ENCODE measurements around the gene ANKRD17.

Gene ANKRD17

DNA sequence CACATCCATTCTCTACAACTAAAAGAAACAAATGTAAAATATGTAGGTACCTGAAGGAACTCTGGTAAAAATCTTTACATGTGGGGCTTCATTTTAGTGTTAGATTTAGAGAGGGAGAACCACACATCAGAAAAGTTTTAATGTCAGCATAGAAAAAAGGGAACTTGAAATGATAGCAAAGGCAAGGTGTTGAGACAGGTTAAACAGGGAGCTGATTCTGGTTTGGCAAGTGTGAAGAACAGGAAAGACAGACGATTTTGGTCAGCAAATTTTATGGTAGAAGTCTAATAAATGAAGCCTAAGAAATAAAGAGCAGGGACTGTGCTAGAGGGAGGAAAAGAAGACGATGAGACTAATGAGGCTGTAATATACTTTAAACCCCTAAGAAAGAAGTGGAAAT, 121.5 kb downstream of the ANKRD17 start:
- no peaks in the 10 kb centered on the region; the same call in 1 of the 2 replicates for H3K79me2 ChIP-seq (ENCODE audit: insufficient read depth, low read depth)
- no peak overlapping the region for H3K4me3 ChIP-seq (IDR thresholded peaks at IDR 0.05; ENCODE audit: insufficient read depth, low read depth, low read length)
- H3K4me2 ChIP-seq: no peak overlapping the region
- H4K20me1 ChIP-seq (ENCODE audit: insufficient read depth): no peaks in the 10 kb centered on the region; the same call in 1 of the 2 replicates
- H3K4me1 ChIP-seq (ENCODE audit: low read depth, poor library complexity, severe bottlenecking): no peaks in the 10 kb centered on the region
- no peak overlapping the region for H3K27ac ChIP-seq
- peaks cover 11% of the 10 kb centered on the region; the same call in 1 of the 2 replicates for H3K36me3 ChIP-seq (ENCODE audit: insufficient read depth)
- no peak overlapping the region for H3K9ac ChIP-seq
- no peaks in the 10 kb centered on the region for H3K27me3 ChIP-seq (ENCODE audit: insufficient read depth, low read depth)
- H2AFZ ChIP-seq (ENCODE audit: low read depth): no peak overlapping the region
- TF ChIP-seq, protein P1, sequence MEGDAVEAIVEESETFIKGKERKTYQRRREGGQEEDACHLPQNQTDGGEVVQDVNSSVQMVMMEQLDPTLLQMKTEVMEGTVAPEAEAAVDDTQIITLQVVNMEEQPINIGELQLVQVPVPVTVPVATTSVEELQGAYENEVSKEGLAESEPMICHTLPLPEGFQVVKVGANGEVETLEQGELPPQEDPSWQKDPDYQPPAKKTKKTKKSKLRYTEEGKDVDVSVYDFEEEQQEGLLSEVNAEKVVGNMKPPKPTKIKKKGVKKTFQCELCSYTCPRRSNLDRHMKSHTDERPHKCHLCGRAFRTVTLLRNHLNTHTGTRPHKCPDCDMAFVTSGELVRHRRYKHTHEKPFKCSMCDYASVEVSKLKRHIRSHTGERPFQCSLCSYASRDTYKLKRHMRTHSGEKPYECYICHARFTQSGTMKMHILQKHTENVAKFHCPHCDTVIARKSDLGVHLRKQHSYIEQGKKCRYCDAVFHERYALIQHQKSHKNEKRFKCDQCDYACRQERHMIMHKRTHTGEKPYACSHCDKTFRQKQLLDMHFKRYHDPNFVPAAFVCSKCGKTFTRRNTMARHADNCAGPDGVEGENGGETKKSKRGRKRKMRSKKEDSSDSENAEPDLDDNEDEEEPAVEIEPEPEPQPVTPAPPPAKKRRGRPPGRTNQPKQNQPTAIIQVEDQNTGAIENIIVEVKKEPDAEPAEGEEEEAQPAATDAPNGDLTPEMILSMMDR (conservative IDR thresholded peaks at IDR 0.05; ENCODE audit: low read depth, low read length): no peak

DNA sequence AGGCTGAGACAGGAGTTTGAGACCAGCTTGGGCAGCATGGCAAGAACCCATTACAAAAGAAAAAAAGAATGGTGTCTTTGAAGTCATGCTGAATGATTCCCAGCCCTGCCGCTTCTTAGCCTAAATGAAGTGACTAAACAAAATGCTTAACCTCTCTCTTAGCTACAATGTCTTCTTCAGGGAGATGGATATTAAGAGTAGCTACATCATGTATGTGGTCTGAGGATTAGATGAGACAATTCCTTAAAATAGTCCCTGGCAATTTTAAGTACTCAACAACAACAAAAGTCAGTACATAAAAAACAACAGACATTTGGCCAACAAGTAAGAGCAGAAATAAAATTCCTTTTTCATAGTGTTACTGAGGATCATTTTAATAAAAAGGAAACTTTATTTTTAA, 124.8 kb downstream of the ANKRD17 start:
- no peak overlapping the region for H3K4me3 ChIP-seq (IDR thresholded peaks at IDR 0.05; ENCODE audit: insufficient read depth, low read depth, low read length)
- no peaks in the 10 kb centered on the region for H3K4me1 ChIP-seq (ENCODE audit: low read depth, poor library complexity, severe bottlenecking)
- H3K9ac ChIP-seq: no peak overlapping the region
- no peaks in the 10 kb centered on the region for H3K36me3 ChIP-seq (ENCODE audit: insufficient read depth)
- no peak overlapping the region for H2AFZ ChIP-seq (ENCODE audit: low read depth)
- TF ChIP-seq, protein P1 (conservative IDR thresholded peaks at IDR 0.05; ENCODE audit: low read depth, low read length): no peak
- H3K27me3 ChIP-seq (ENCODE audit: insufficient read depth, low read depth): no peaks in the 10 kb centered on the region
- no peaks in the 10 kb centered on the region; the same call in 1 of the 2 replicates for H3K79me2 ChIP-seq (ENCODE audit: insufficient read depth, low read depth)
- H3K27ac ChIP-seq: no peak overlapping the region
- H3K4me2 ChIP-seq: no peak overlapping the region
- H4K20me1 ChIP-seq (ENCODE audit: insufficient read depth): no peaks in the 10 kb centered on the region; the same call in 1 of the 2 replicates

DNA sequence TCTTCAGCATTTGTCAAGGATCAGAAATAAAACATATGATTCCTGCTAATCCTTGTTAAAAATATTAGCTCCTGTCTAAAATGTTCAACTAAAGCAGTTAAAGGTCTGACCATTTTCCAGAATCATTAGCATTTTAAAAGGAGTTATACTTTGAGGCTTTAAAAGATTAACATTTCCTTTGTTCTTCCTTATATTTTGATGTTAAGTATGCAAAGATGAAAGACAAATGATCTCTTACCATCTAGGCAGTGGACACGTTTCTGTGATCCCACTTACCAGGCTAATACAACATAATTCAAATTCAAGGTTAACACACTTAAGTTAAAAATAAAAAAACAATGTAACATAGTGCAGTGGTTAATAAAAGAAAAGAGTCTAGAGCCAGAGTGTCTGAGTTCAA, 127.3 kb downstream of the ANKRD17 start:
- no peak overlapping the region for H3K4me2 ChIP-seq
- no peaks in the 10 kb centered on the region for H3K27me3 ChIP-seq (ENCODE audit: insufficient read depth, low read depth)
- no peaks in the 10 kb centered on the region; the same call in 1 of the 2 replicates for H3K79me2 ChIP-seq (ENCODE audit: insufficient read depth, low read depth)
- no peak overlapping the region for H3K9ac ChIP-seq
- no peak overlapping the region for H3K27ac ChIP-seq
- H3K4me3 ChIP-seq (IDR thresholded peaks at IDR 0.05; ENCODE audit: insufficient read depth, low read depth, low read length): no peak overlapping the region
- no peaks in the 10 kb centered on the region for H3K4me1 ChIP-seq (ENCODE audit: low read depth, poor library complexity, severe bottlenecking)
- H4K20me1 ChIP-seq (ENCODE audit: insufficient read depth): no peaks in the 10 kb centered on the region
- TF ChIP-seq, protein P1 (conservative IDR thresholded peaks at IDR 0.05; ENCODE audit: low read depth, low read length): no peak
- H3K36me3 ChIP-seq (ENCODE audit: insufficient read depth): no peaks in the 10 kb centered on the region
- H2AFZ ChIP-seq (ENCODE audit: low read depth): no peak overlapping the region

DNA sequence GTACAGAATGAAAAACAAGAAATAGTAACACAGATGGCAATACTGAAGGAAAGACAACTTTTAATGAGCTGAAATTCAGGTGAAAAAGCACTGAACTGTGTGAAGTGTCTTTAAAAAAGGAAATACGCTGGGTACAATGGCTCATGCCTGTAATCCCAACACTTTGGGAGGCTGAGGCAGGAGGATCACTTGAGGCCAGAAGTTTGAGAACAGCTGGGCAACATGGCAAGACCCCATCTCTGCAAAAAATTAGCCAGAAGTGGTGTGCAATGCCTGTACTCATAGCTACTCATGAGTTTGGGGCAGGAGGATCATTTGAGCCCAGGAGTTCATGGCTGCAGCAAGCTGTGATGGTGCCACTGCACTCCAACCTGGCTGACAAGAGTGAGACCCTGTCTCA, 129.3 kb downstream of the ANKRD17 start:
- peaks cover 3% of the 10 kb centered on the region; the same call in 1 of the 2 replicates for H3K36me3 ChIP-seq (ENCODE audit: insufficient read depth)
- no peaks in the 10 kb centered on the region for H4K20me1 ChIP-seq (ENCODE audit: insufficient read depth)
- H2AFZ ChIP-seq (ENCODE audit: low read depth): no peak overlapping the region
- no peak overlapping the region for H3K9ac ChIP-seq
- H3K27me3 ChIP-seq (ENCODE audit: insufficient read depth, low read depth): no peaks in the 10 kb centered on the region
- no peaks in the 10 kb centered on the region; the same call in 1 of the 2 replicates for H3K79me2 ChIP-seq (ENCODE audit: insufficient read depth, low read depth)
- no peak overlapping the region for H3K4me2 ChIP-seq
- TF ChIP-seq, protein P1 (conservative IDR thresholded peaks at IDR 0.05; ENCODE audit: low read depth, low read length): no peak
- H3K4me3 ChIP-seq (IDR thresholded peaks at IDR 0.05; ENCODE audit: insufficient read depth, low read depth, low read length): no peak overlapping the region
- H3K4me1 ChIP-seq (ENCODE audit: low read depth, poor library complexity, severe bottlenecking): no peaks in the 10 kb centered on the region
- no peak overlapping the region for H3K27ac ChIP-seq

All from KMS-11 (cell line).